ENCODE measurements around the gene HES4. TPM values are rescaled to one million over a fixed set of nuclear protein-coding genes. Genes with fewer than 3 reads are reported as not detected.
"Not testable (repeated sequence)": the region's sequence is repeated elsewhere in the genome, so short reads cannot be mapped to it uniquely, and the experiment has no call there.

Gene HES4
- total RNA-seq, 4 donors from 2014 or later = 17.8 to 30.0 (median 22.6) TPM

GRCh38 chr1:978835-979743 lies 20.8 kb downstream of the HES4 start:
- TF ChIP-seq CTCF (IDR thresholded peaks at IDR 0.05) = no peak
- ATAC-seq (ENCODE audit: low FRiP score) (no peak), DNase-seq (ENCODE audit: low spot score) (no peak)

- DNase-seq (ENCODE audit: low spot score) = no peak
- TF ChIP-seq CTCF (IDR thresholded peaks at IDR 0.05) = no peak
- ATAC-seq (ENCODE audit: low FRiP score) = no peak
Measured at GRCh38 chr1:978069-978834, 21.6 kb downstream of the HES4 start.

GRCh38 chr1:976791-977190 lies 23.1 kb downstream of the HES4 start:
- not testable (repeated sequence) for DNase-seq (ENCODE audit: low spot score); ATAC-seq (ENCODE audit: low FRiP score)

GRCh38 chr1:975896-976683 lies 23.8 kb downstream of the HES4 start:
- DNase-seq (ENCODE audit: low spot score) = no peak

GRCh38 chr1:975365-975764 lies 24.5 kb downstream of the HES4 start:
- DNase-seq (ENCODE audit: low spot score) = no peak
- no peak for ATAC-seq (ENCODE audit: low FRiP score)
- no peak for TF ChIP-seq CTCF (IDR thresholded peaks at IDR 0.05)

More at GRCh38 chr1:975896-976683, 23.8 kb downstream of the HES4 start:
- peak; percentile 46 for ATAC-seq (ENCODE audit: low FRiP score)
- peak in 1 of 3 donors; percentile 6 for TF ChIP-seq CTCF (IDR thresholded peaks at IDR 0.05)

- TF ChIP-seq CTCF (IDR thresholded peaks at IDR 0.05) = no peak
- DNase-seq (ENCODE audit: low spot score) (no peak), ATAC-seq (ENCODE audit: low FRiP score) (no peak)
Measured at GRCh38 chr1:974687-975328, 25.1 kb downstream of the HES4 start.

Measured in omental fat pad (tissue), 4 donors.